CD1c-positive myeloid dendritic cell (primary cell): ENCODE measurements around the gene FANCD2.
A peak's percentile ranks its signal among the peaks of the same experiment; 100 is the strongest.
"Not testable (repeated sequence)": the region's sequence is repeated elsewhere in the genome, so short reads cannot be mapped to it uniquely, and the experiment has no call there.

Experiments used
- DNase-seq: peaks from one replicate; pipeline ENCODE4 v3.0.0-alpha.2; 2016; ENCODE audit errors: extremely low spot score

Gene FANCD2

DNA sequence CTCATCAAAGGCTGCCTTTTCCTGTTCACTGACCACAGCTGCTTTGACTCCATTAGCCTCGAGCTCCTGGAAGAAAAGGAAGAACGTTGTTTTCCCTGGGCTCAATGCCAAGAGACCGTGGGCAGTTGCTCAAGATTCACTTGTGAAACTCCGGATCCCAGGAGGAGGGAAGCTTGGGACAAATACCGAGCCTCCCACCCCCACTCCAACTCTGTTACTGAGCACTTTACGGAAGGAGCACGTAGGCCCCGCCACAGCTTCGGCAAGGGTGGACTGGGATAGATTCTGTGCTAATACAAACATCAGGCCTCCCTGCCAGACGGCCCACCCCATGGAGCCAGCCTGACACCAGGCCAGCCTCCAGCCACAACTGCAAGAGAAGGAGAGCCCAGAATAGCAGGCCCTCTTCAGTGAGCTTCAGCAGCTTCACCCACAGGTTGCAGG is 10.8 kb upstream of the FANCD2 start:
- peak; percentile 89 for DNase-seq

DNA sequence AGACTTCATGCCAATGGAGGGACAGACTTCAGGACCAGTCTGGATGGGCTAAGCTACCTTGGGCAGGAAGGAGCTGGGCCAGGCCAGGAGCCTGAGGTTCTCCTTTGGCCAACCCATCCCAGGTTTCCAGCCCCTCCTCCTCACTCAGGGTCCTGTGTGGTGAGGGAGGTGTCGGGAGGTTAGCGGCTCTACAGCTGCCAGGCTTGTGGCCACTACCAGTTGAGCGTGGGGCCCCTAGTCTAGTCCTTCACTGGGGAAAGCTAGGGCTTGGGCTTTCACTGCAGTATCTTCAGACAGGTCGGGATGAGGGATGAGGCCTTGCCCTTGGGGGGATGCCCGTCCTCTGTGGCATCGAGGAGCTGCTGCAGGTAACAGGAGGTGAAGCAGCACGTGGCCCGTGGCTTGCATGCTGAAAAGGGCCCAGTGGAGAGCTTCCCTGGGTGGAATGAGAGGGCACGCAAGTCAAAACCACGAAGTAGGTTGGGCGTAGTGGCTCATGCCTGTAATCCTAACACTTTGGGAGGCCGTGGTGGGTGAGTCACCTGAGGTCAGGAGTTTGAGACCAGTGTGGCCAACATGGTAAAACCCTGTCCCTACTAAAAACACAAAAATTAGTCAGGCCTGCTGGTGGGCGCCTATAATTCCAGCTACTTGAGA is 8.5 kb upstream of the FANCD2 start:
- DNase-seq = no peak

DNA sequence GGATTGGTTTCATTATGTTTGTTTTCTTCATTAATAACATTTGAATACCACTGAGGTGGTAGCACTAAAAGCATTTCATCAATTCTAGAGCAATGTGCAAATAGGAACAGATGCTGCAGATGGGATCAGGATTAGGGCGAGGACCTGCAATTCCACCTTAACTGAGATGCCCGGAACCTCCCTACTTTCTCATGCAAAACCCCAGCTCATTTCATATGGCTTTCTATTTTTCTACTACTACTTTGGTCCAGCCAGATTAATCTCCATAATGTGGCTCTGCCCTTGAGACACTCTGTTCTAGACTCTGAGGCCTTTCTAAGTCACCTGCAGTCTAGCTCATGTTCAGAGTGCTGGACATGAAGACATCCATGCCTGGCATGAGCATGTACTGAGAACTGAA is 7.4 kb upstream of the FANCD2 start:
- not testable (repeated sequence) for DNase-seq

DNA sequence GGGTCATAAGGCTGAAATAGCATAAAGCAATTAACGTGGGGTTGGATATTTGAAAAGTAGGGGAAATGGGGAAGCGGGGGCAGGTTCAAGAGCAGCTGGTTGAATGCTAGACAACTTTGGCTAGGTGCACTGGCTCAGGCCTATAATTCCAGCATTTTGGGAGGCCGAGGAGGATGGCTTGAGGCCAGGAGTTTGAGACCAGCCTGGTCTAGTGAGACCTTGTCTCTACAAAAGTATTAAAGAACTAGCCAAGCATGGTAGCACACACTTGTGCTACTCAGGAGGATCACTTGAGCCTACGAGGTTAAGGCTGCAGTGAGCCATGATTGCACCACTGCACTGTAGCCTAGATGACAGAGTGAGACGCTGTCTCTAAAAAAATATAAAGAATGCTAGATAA is 6.9 kb upstream of the FANCD2 start:
- DNase-seq = no peak

DNA sequence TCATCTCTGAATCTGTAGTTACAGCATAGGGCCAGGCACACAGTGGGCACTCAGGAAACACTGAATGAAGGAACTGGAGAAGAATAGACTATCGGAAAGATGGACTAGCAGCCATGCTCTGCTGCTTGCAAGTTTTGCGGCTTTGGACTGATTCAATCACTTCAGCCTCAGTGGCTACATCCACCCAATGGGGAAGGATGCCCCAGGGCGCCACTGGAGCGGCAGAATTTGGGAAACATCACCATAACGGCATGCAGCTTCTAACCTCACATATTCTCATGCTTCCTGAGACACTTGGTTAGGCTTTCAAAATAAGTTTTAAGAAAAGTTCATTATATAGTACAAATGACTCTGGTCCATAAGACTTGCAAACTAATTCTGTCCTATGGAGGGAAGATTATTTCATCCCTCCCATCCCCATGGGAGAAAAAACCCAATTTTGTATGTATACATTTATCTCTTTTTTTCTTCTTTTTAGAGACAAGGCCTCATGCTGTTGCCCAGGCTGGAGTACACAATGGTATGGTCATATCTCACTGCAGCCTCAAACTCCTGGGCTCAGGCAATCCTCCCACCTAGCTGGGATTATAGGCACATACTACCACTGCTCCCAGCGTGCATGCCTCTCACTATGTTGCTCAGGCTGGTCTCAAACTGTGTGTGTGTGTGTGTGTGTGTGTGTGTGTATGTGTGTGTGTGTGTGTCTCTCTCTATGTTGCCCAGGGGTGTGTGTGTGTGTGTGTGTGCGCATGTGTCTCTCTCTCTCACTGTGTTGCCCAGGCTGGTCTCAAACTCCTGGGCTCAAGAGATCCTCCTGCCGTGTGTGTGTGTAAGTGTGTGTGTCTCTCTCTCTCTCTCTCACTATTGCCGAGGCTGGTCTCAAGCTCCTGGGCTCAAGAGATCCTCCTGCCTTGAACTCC is 4.1 kb upstream of the FANCD2 start:
- DNase-seq = no peak

DNA sequence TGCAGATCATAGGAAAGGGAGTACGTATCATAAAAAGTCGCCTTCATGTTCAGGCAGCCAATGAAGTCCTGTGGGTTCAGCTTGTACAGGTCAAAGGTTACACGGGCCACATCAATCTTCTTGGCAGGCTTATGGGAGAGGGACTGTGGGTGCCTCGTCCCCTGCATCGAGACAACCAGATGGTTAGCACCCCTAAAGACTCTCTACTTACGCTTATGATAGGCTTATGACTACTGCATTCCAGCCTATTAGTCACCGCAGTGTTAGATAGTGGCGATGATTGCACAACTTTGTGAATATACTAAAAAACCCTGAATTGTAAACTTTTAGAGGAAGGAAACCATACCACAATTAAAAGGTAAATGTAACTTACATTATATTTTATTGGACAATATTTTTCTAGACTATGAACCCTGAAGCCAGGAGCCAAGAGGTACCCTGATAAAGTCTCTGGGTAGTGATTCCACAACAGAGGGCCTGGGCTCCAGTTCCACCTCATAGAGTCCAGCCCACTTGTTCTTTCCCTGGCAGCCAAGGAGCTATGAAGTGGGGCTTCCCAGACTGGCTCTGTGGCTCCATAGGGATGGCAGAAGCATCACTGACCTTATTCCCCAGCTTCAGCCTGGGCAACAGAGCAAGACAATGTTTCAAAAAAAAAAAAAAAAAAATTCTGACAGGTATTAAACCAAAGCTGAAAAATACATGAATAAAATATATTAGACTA is 2.5 kb upstream of the FANCD2 start:
- peak; percentile 30 for DNase-seq

DNA sequence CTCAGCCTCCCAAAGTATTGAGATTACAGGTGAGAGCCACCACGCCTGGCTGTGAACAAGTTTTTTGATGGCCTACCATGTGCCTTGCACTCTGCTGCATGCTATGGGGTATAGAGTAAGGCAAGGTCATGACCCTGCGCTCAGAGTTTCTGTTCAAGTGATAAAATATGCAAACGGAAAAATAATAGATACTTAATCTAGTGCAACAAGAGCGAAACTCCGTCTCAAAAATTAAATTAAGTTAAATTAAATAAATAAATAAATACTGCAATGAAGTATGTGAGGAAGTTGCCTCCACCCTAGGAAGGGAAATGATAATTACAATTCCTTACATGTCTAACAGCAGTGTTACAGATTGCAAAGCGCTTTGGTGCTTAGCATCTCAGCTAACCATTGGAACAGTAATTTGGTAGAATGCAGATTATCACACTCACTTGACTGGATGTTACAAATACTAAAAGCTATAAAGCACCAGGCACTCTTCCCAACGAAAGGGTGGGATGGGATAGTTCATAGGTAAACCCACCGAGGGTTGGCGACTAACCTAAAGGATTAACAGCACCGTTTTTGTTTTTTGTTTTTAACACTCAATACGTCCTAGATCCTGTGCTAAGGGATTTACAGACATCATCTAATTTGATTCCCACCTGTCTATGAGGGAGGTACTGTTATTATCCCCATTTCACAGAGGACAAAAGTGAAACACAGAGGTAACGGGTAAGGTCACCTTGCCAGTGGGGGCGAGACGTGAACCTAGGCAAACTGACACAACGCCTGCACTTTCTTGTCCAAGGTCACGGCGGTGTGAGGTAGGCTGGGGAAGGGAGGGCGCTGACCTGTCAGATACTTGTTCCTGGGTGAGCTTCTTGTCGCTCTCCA is 793 bp upstream of the FANCD2 start:
- DNase-seq = no peak

DNA sequence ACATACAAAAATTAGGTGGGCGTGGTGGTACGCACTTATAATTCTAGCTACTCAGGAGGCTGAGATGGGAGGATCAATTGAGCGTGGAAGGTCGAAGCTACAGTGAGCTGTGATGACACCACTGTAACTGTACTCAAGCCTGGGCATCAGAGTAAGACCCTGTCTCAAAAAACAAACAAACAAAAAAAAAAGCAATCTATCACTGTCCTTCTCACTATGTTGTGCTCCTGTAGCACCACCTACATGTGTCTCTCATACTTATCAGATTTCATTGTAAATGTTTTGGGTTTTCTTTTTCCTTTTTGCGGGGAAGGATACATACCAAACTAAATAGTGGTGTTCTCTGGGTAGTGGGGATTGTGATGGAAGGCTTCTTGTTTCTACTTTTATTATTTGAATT is 14.8 kb downstream of the FANCD2 start:
- DNase-seq = no peak

DNA sequence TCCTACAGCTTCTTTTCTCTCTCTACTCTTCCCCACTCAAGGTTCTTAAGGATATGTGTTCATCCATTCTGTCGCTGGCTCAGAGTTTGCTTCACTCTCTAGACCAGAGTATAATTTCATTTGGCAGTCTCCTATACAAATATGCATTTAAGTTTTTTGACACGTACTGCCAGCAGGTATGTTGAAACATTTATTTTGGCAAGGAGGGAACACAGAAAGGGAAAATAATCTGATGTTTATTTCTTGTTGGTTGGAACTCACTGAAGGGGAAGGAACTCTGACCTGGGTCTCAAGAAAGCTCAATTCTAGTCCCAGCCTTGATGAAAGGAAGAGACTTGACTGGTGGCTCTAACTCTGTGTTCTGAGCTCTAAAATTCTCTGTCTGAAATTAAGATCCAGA is 21.6 kb downstream of the FANCD2 start:
- no peak for DNase-seq

DNA sequence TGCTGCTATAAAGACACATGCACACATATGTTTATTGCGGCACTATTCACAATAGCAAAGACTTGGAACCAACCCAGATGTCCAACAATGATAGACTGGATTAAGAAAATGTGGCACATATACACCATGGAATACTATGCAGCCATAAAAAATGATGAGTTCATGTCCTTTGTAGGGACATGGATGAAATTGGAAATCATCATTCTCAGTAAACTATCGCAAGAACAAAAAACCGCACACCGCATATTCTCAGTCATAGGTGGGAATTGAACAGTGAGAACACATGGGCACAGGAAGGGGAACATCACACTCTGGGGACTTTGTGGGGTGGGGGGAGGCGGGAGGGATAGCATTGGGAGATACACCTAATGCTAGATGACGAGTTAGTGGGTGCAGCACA is 26.8 kb downstream of the FANCD2 start:
- DNase-seq = not testable (repeated sequence)

DNA sequence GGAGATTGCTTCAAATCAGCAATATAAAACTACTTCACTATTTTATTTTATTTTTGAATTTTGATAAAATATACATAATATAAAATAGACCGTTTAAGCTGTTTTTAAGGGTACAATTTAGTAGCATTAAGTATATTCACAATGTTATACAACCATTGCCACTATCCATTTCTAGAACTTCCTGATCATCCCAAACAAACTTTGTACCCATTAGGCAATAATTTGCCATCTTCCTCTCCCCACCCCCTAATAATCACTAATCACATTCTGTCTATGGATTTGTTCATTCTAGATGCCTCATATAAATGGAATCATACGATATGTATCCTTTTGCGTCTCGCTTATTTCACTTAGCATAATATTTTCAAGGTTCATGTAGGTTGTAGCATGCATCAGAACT is 28.9 kb downstream of the FANCD2 start:
- DNase-seq = no peak

DNA sequence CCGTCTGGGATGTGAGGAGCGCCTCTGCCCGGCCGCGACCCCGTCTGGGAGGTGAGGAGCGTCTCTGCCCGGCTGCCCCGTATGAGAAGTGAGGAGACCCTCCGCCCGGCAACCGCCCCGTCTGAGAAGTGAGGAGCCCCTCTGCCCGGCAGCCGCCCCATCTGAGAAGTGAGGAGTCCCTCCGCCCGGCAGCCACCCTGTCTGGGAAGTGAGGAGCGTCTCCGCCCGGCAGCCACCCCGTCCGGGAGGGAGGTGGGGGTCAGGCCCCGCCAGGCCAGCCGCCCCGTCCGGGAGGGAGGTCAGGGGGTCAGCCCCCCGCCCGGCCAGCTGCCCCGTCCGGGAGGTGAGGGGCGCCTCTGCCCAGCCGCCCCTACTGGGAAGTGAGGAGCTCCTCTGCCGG is 43.8 kb downstream of the FANCD2 start:
- not testable (repeated sequence) for DNase-seq

DNA sequence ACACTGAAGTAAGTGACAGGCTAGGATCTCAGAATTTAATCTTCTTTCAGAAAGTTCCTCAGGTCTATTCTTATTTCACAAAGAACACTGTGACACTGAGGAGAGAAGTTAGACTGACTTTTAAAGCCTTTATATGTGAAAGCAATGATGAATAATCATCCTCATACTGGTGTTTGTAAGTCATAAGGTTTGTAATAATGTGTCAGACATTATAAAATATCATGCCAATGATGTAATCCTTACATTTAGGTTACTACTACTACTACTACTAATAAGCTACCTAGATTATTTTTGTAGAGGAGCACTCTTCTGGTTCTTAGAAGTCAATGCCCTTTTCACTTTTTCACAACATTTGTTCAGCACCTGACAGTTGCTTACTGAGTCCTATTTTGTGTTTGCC is 48.4 kb downstream of the FANCD2 start:
- DNase-seq = no peak

DNA sequence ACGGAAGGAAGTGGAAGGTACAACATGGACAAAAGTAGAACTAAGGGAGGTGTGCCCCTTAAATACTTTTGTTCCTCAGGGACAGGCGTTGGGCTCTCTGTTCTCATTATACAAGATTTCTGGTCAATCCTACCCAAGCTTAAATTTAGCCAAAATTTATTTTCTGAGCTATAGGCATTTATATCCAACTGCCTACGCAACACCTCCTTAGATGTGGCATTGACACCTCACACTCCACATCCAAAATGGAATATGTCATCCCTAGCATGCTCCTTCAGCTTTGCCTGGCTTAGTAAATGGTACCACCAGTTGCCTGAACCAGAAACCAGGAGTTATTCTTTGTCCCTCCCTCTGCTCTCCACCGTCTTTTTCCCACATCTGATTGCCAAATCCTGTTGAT is 55.6 kb downstream of the FANCD2 start:
- DNase-seq = no peak

DNA sequence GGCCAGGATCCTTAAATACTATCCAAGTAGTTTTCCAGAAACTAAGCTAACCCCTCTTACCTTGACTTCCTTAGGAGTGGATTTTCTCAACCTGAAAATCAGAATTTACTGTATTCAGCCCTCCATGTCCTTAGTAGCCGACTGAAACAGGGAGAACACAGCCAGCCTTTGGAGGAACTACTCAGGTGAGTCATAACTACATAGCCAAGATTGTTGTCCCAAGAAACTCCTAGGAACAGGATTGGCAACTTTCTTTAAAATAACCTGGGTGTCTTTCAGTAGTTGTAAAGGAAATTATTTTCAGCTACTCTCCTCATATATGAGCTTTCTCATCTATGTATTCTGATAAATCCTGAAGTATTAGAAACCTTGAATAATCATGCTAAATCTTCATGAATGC is 59.5 kb downstream of the FANCD2 start:
- no peak for DNase-seq

DNA sequence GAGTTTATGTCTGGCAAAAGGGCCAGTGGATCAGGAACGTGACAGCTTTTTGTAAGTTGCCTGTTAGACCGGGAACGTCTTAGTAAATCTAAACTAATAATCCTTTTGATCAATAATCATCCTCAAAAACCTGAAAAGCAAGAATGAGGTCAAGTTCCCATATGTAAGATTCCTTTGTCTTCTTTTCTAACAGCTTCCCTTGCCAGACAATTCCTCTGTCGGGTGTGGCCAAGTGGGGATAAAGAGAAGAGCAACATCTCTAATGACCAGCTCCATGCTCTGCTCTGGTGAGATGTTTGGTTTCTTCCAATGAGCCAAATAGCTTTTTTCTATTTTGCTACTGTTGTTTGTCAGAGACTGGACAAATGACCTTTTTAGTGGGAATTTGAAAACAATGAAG is 62.0 kb downstream of the FANCD2 start:
- no peak for DNase-seq

DNA sequence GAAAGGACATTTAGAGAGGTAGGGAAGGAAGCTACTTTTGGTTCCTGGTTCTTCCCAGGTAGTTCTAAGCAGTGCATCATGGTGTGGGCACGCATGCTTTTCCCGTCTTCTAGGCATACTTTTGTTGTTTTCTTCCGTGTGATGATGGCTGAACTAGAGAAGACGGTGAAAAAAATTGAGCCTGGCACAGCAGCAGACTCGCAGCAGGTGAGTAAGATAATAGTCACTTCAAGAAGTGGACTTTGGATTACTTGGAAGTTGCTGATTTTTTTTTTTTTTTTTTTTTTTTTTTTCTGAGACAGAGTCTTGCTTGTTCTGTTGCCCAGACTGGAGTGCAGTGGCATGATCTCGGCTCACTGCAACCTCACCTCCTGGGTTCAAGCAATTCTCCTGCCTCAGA is 63.9 kb downstream of the FANCD2 start:
- no peak for DNase-seq

DNA sequence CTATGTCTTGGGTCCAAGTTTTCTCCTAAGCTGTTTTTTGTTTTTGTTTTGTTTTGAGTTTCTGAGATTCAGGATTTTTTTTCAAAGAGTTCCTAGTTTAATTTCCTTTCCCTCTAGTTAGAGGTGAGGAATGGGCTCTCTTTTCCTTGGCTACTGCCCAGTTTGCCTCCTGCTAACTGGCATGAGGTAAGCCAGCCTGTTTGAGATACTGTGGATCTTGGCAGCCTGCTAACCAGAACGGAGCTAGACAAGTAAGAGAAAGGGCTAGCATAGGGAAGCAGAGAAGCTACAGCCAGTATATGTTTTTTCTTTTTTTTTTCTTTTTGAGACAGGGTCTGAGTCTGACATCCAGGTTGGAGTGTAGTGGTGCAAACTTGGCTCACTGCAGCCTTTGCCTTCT is 64.5 kb downstream of the FANCD2 start:
- DNase-seq = not testable (repeated sequence)

DNA sequence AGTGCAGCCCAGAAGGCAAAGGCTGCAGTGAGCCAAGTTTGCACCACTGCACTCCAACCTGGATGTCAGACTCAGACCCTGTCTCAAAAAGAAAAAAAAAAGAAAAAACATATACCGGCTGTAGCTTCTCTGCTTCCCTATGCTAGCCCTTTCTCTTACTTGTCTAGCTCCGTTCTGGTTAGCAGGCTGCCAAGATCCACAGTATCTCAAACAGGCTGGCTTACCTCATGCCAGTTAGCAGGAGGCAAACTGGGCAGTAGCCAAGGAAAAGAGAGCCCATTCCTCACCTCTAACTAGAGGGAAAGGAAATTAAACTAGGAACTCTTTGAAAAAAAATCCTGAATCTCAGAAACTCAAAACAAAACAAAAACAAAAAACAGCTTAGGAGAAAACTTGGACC is 65.2 kb downstream of the FANCD2 start:
- DNase-seq = not testable (repeated sequence)

DNA sequence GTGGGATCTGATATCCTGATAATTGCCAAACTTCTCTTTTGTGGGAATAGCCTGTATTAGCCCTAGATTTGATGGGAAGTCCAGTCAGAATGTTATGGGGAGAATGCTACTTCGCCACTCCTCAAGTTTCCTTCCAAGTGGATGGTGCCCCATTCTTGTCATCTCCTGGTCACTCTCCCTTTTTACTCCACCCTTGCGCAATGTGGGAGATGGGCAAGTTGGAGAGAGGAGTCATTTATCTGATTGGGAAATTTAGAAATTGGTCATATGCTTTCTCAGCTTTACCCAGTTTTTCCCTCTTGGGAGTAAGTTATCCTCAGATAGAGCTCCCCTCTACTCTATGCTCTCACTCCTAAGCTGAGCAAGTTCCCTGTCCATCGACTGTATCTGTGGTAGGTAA is 67.4 kb downstream of the FANCD2 start:
- no peak for DNase-seq

DNA sequence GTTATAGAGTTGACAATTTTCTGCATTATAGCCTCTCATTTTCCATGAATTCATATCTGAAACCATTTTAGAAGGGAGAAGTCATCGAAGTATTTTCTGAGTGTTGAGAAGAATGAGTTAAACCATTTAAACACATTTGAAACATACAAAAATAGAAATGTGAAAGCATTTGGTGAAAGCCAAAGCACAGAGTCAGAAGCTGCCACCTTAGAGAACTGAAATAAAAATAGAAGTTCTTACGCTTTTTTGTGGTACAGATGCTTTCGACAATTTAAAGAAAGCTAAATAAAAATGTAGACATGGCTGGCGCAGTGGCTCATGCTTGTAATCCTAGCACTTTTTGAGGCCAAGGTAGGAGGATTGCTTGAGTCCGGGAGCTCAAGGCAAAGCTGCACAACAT is 72.8 kb downstream of the FANCD2 start:
- no peak for DNase-seq

DNA sequence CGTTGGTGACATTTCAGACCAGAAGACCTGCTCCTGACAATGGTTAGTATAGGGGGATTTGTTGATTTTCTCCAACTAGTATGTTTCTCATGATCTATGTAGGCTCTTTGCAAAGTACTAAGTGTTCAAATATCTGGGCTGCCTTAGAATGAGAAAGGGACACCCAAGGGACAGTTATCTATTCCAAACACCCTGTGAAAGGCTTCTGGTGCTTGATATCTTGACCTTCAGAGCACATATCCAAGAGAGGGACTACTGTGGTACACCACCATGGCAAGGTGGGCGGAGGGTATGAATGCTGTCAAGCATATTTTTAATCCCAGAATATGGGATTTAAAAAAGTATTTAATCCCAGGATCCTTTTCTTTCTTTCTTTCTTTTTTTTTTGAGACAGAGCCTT is 80.7 kb downstream of the FANCD2 start:
- no peak for DNase-seq
